ENCODE results near the gene CNTNAP4. TPM values are rescaled to one million over a fixed set of nuclear protein-coding genes. Genes with fewer than 3 reads are reported as not detected.

Gene CNTNAP4
- total RNA-seq, 1 donor from 2014 or later: not detected

DNA sequence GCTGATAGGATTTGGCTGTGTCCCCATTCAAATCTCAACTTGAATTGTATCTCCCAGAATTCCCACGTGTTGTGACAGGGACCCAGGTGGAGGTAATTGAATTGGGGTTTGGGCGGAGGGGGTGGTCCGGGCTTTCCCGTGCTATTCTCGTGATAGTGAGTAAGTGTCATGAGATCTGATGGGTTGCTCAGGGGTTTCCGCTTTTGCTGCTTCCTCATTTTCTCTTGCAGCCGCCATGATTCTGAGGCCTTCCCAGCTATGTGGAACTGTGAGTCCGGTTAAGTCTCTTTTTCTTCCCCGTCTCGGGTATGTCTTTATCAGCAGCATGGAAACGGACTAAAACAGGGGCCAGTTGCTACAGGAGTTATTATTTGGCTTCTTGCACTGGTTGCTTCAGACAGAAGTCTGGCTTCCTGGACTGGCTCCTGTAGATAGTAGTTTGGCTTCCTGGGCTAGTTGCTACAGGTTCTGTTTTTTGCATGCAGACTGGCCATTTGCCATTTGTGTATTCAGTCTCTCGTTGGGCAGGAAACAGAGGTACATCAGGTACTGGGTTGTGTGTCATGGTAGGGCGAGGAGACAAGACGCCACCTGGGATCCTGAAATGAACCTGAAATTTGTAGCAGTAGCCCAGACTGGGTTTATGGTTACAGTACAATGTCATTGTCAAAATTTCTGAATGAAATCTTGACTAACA is 32.6 kb downstream of the CNTNAP4 start:
- ATAC-seq: no peak

DNA sequence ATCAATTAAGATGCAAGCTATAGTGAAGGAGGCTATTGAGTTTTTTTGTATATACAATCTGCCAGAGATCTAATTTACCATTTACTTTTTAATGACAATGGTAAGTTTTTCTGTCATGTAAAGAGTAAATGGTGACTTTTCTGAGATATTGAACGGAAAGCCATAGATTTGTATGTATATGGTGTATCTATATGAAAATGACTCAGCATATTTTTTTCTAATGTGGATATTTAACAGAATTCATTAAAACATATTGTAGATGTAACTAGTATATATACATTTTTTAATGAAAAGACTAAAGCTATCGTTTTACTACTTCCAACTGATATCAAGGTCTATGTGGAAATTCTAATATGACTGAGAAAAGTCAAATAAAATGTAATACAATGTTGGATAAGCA is 34.1 kb downstream of the CNTNAP4 start:
- ATAC-seq: no peak

GRCh38 chr16:76318565-76318964 is 41.4 kb downstream of the CNTNAP4 start:
- ATAC-seq: no peak

DNA sequence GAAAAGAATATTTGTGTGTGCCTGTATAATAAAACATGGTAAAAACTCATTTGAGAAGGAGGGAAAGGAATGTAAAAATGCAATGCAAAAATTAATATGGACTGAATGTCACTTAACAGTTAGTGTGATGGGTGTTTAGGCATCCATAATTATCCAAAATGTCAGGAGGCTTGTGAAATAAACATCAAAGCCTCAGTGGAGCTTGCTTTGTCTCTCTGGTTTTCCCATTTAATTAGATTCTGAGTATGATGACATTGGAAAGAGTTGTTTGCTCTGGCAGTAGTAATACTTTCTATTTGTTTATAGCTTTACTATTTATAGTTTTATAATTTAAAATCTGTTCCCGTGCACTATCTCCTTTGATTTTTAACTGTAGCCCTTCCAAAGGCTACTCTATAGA is 51.9 kb downstream of the CNTNAP4 start:
- no peak for ATAC-seq

- no peak for ATAC-seq
These were observed 58.2 kb downstream of the CNTNAP4 start for GRCh38 chr16:76335180-76335974.

GRCh38 chr16:76336112-76336511 is 58.9 kb downstream of the CNTNAP4 start:
- ATAC-seq: no peak

DNA sequence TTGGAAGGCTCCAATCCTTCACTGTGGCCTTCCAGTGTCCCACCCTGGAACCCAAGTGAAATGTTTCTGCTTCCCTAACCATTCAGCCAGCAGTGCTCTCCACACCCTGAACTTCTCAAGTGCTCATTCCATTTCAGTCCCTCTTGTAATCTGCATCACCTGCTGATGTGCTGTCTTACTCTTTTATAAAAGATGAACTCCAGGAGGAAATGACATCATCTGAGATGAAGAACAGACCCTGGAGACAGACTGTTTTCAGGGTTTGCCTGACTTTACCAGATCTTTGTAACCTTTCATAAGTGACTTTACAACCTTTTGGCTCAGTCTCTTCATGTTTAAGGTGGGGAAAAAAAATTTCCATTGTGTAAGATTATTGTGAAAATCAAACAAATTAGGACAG is 61.3 kb downstream of the CNTNAP4 start:
- no peak for ATAC-seq

DNA sequence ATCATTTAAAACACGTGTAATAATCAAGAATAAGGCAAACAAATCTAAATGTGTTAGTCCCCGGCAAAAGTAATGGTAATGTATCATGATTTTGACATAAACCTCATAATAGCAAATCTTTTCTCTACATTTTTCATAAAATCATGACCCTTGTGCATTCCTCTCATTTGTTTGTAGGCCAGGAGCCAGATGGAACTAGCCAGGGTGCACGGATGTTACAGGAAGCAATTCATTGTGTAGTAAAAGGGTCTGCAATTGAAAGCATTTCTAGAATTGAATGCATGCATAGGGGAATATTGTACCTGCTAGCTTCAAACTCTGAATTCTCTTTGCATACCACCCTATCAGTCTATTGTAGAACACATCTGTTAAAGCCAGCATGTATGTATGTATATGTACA is 66.6 kb downstream of the CNTNAP4 start:
- no peak for ATAC-seq

GRCh38 chr16:76345163-76345661 is 68.0 kb downstream of the CNTNAP4 start:
- ATAC-seq: no peak

GRCh38 chr16:76346210-76346609 is 69.0 kb downstream of the CNTNAP4 start:
- ATAC-seq: no peak

DNA sequence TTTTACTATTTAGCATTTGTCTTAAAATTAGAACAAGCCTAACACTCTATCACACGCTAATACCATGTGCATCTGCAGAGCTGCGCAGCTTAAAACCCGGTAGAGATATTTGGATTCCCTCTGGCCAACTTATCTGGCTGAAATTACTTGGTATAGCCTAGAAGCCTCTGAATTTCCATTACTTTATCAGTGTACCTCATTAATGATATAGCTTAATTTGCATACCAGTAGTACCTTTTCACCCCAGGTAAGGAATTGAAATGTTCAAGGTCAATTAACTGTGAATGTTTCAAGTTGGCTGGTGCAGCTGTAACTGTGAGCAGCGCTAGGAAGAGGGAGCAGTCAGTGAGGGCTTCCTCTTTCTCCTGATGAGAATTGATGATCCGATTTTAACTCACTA is 74.2 kb downstream of the CNTNAP4 start:
- ATAC-seq: no peak

GRCh38 chr16:76360404-76360803 is 83.2 kb downstream of the CNTNAP4 start:
- ATAC-seq: no peak

- no peak for ATAC-seq
These were observed 93.1 kb downstream of the CNTNAP4 start for GRCh38 chr16:76370344-76370743.

DNA sequence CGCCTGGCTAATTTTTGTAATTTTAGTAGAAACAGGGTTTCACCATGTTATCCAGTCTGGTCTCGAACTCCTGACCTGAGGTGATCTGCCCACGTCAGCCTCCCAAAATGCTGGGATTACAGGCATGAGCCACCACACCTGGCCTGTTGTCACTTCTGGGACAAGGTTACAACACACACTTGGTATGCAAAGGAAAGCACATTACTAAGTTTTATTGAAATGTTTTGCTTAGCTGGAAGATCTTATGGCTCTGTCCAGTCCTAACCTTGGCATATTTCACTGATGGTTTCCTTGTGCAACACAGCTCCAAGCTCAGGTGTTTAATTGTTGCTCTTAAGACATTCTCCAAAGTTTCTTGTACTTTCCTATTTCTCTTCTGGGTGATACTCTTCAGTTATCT is 94.2 kb downstream of the CNTNAP4 start:
- no peak for ATAC-seq

- ATAC-seq: no peak
These were observed 96.8 kb downstream of the CNTNAP4 start for GRCh38 chr16:76373998-76374397.

DNA sequence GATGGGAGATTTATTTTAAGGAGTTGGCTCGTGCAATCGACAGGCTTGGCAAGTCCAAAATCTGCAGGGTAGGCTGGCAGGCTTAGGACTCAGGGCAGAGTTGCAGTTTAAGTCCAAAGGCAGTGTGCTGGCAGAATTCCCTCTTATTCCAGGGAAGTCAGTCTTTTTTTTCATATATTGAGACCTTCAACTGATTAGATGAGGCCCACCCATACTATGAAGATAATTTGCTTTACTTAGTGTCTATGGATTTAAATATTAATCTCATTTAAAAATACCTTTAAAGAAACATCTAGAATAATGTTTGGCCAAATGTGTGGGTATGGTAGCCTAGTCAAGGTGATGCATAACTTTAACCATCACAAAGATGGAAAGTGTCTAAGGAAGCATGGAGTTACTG is 99.8 kb downstream of the CNTNAP4 start:
- no peak for ATAC-seq

GRCh38 chr16:76378020-76378419 is 100.8 kb downstream of the CNTNAP4 start:
- ATAC-seq: no peak

GRCh38 chr16:76381096-76381495 is 103.9 kb downstream of the CNTNAP4 start:
- no peak for ATAC-seq

GRCh38 chr16:76385601-76386230 is 108.5 kb downstream of the CNTNAP4 start:
- ATAC-seq: no peak

- no peak for ATAC-seq
These were observed 109.6 kb downstream of the CNTNAP4 start for GRCh38 chr16:76386784-76387183.

DNA sequence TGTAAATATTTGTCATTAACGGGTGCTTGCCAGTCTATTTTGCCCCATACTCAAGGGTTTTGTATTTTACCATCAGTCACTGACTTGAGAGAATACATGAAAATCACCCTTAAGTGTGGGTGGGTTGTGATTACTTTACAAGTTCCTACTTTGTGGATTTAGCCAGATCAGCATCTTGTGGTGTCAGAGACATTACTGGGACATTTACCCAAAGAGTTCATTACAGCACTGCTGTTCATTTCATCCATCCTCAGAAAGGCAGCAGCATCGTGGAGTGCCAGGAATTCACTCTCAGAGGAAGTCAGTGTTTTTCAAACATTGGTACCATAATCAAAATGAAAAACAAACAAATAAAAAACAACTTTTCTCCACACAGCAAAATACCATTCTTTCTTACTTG is 110.8 kb downstream of the CNTNAP4 start:
- ATAC-seq: no peak

GRCh38 chr16:76389126-76389525 is 111.9 kb downstream of the CNTNAP4 start:
- no peak for ATAC-seq

- ATAC-seq: no peak
These were observed 113.3 kb downstream of the CNTNAP4 start for GRCh38 chr16:76390476-76390875.

DNA sequence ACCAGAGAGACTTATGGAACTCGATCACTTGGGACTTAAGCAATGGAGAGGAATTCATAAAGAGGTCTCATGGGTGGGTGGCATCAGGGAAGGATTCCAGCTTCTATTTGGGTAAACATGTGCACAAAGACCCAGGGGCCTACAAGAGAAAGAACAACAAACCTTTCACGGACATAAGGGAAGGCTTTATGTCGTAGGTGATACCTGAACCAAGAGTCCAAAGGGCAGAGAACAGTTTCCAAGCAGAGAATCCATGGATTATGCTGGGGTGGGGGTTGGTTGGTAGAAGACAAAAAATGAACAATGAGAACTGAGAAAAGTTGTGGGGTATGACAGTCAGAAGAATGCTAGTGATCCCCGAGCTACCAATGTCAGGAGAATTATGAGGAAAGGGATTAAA is 119.8 kb downstream of the CNTNAP4 start:
- no peak for ATAC-seq
